ENCODE results near the gene POLR3E.

The POLR3E gene

DNA sequence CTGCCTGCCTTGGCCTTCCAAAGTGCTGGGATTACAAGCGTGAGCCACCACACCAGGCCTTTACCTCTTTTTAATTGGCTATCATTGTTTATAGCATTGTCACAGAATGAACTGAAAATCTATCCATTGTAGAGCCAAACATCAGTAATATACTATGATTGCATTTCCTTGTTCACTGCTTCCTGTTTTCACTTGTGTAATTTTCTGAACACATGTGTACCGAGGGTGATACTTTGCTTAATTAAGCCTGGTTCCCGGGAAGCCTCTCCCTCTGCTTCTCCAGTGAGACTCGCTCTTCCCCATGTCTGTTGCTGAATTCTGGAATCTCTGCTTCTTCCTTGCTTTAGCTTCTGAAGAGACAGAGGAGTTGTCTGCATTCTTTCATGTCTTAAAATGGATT is 33.1 kb downstream of the POLR3E start:
- no peaks in the 10 kb centered on the region for H4K20me1 ChIP-seq (ENCODE audit: control insufficient read depth, insufficient read depth, low read depth, low read length)
- H3K4me3 ChIP-seq (ENCODE audit: low read length), result no peak overlapping the region
- H3K79me2 ChIP-seq (ENCODE audit: control insufficient read depth, low read length), result no peaks in the 10 kb centered on the region
- peaks cover 94% of the 10 kb centered on the region for H3K36me3 ChIP-seq (ENCODE audit: control insufficient read depth, low read length)
- no peak for TF ChIP-seq CTCF (IDR thresholded peaks at IDR 0.05; ENCODE audit: low read depth, low read length, poor library complexity, severe bottlenecking)
- no peaks in the 10 kb centered on the region for H3K9me2 ChIP-seq (replicated peaks; ENCODE audit: control insufficient read depth, low read length)
- H3K9me3 ChIP-seq (ENCODE audit: control insufficient read depth, insufficient read depth, low read length), result no peaks in the 10 kb centered on the region
- no peaks in the 10 kb centered on the region for H3K4me1 ChIP-seq (ENCODE audit: control insufficient read depth, low read length)
- no peak overlapping the region for H3K4me2 ChIP-seq (ENCODE audit: low read length)
- H3F3A ChIP-seq (ENCODE audit: control insufficient read depth, insufficient read depth), result no peaks in the 10 kb centered on the region
- H3K27me3 ChIP-seq (ENCODE audit: control insufficient read depth, low read length), result no peaks in the 10 kb centered on the region
- H3K27ac ChIP-seq (ENCODE audit: low read depth, low read length), result no peak overlapping the region

DNA sequence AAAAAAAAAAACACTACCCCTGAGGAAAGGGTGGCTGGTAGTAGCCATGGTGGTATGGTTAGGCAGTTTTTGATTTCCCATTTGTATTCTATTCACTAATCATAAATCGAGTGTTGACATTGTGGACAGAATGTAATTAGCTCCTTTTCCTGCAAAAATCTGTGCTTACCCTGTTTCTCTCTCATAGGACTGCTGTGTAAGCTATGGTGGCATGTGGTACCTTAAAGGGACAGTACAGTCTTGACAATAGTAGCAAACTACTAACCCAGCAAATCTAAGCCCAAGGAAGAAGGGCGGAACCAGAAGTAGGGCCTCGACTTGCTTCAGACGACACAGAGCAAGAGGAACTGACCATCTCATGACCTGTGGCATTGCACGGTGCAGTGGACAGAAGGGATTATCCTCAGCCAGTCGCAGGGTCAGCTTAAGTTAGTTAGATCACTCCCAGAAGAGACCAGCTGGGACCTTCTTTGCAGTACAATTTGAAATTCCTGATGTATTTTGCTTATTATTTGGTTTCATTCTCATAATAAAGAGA is 36.3 kb downstream of the POLR3E start:
- Histone ChIP-seq H3K4me3 (ENCODE audit: low read length) (no peak overlapping the region), H3K4me2 (ENCODE audit: low read length) (no peak overlapping the region), H3F3A (ENCODE audit: control insufficient read depth, insufficient read depth) (peaks cover 9% of the 10 kb centered on the region; the same call in 1 of the 2 replicates), H3K9me2 (replicated peaks; ENCODE audit: control insufficient read depth, low read length) (no peaks in the 10 kb centered on the region), H3K9me3 (ENCODE audit: control insufficient read depth, insufficient read depth, low read length) (peaks cover 18% of the 10 kb centered on the region), H3K79me2 (ENCODE audit: control insufficient read depth, low read length) (no peaks in the 10 kb centered on the region), H3K4me1 (ENCODE audit: control insufficient read depth, low read length) (no peaks in the 10 kb centered on the region), H3K27me3 (ENCODE audit: control insufficient read depth, low read length) (no peaks in the 10 kb centered on the region), H3K36me3 (ENCODE audit: control insufficient read depth, low read length) (peaks cover 81% of the 10 kb centered on the region), H3K27ac (ENCODE audit: low read depth, low read length) (no peak overlapping the region), H4K20me1 (ENCODE audit: control insufficient read depth, insufficient read depth, low read depth, low read length) (peaks cover 3% of the 10 kb centered on the region; the same call in 1 of the 2 replicates)
- no peak for TF ChIP-seq EZH2phosphoT487 (IDR thresholded peaks at IDR 0.05; ENCODE audit: borderline replicate concordance, low read length)
- TF ChIP-seq CTCF (IDR thresholded peaks at IDR 0.05; ENCODE audit: low read depth, low read length, poor library complexity, severe bottlenecking), result no peak

DNA sequence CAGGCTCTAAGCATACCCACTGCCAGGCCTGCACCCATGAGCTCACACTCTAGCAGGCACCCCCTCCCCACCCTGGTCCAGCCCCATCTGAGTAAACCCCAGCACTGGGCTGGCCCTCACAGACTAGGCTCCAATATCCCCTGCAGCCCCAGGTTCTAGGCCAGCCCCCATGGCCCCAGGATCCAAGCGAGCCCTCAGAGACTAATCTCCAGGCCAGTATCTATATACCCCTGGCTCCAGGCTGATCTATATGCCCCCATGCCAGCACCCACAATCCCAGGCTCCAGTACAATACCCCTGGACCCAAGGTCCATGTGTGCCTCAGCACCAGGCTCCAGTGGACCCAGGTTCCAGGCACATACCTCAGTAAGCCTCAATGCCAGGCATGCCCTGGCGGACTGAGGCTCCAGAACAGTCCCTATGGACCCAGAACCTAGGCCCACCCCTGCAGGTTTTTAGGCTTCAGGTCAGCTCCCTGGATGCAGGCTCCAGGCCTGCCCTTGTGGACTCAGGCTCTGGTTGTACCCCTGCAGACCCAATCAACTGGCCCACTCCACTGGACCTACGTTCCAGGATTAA is 38.5 kb downstream of the POLR3E start:
- H3K27ac ChIP-seq (ENCODE audit: low read depth, low read length), result no peak overlapping the region

More for the DNA sequence above, 38.5 kb downstream of the POLR3E start:
- Histone ChIP-seq H3K9me3 (ENCODE audit: control insufficient read depth, insufficient read depth, low read length) (peaks cover 18% of the 10 kb centered on the region), H3F3A (ENCODE audit: control insufficient read depth, insufficient read depth) (peaks cover 9% of the 10 kb centered on the region; the same call in 1 of the 2 replicates), H3K36me3 (ENCODE audit: control insufficient read depth, low read length) (peaks cover 60% of the 10 kb centered on the region), H3K4me2 (ENCODE audit: low read length) (no peak overlapping the region), H3K79me2 (ENCODE audit: control insufficient read depth, low read length) (no peaks in the 10 kb centered on the region), H4K20me1 (ENCODE audit: control insufficient read depth, insufficient read depth, low read depth, low read length) (peaks cover 3% of the 10 kb centered on the region; the same call in 1 of the 2 replicates), H3K4me3 (ENCODE audit: low read length) (no peak overlapping the region), H3K27me3 (ENCODE audit: control insufficient read depth, low read length) (no peaks in the 10 kb centered on the region), H3K4me1 (ENCODE audit: control insufficient read depth, low read length) (no peaks in the 10 kb centered on the region), H3K9me2 (replicated peaks; ENCODE audit: control insufficient read depth, low read length) (no peaks in the 10 kb centered on the region)
- TF ChIP-seq EZH2phosphoT487 (IDR thresholded peaks at IDR 0.05; ENCODE audit: borderline replicate concordance, low read length), result no peak
- TF ChIP-seq CTCF (IDR thresholded peaks at IDR 0.05; ENCODE audit: low read depth, low read length, poor library complexity, severe bottlenecking), result no peak

All from DOHH2 (cell line).